H1 (cell line): ENCODE results near the gene DCP1B. TPM values are rescaled to one million over a fixed set of nuclear protein-coding genes. Genes with fewer than 3 reads are reported as not detected.

Experiments
- CTCF ChIA-PET: fragments of 300-600 bp; sonication (Branson Sonifier 250); formaldehyde crosslinking; loops from one replicate; lab custom pipeline; 2021; ENCODE audit not compliant: partially characterized antibody; lab: Charles Lee
- POLR2A ChIA-PET: fragments of 300-600 bp; sonication (Branson Sonifier 250); formaldehyde crosslinking; loops from one replicate; lab custom pipeline; 2021; ENCODE audit warnings: inconsistent platforms; ENCODE audit not compliant: partially characterized antibody; lab: Charles Lee
- DNase-seq, 2 experiments: peaks; one replicate each; pipeline versions ENCODE4 v3.0.0 to v3.0.0-alpha.2; 2010 to 2022; ENCODE audit warnings: low spot score in 2 of 2, low read depth in 1 of 2, mixed read lengths in 1 of 2
- FAIRE-seq: peaks from 2 replicates; lab custom pipeline; 2011; peaks lifted over from hg19 to GRCh38; lab: Jason Lieb, UNC
- H2AFZ ChIP-seq: 2 replicates; pipeline ENCODE4 v1.8.1; 2012; ENCODE audit warnings: low read length, inconsistent platforms
- H2AK5ac ChIP-seq: 2 replicates; pipeline ENCODE4 v1.6.1; 2013; ENCODE audit warnings: low read depth, low read length
- H2BK120ac ChIP-seq: replicated peaks from 2 replicates; pipeline ENCODE3; 2013; ENCODE audit warnings: low read depth, low read length, inconsistent platforms
- H2BK12ac ChIP-seq: 2 replicates; pipeline ENCODE4 v1.6.1; 2013; ENCODE audit warnings: low read depth, low read length
- H2BK15ac ChIP-seq: 2 replicates; pipeline ENCODE4 v1.6.1; 2013; ENCODE audit warnings: low read length
- H2BK20ac ChIP-seq: 2 replicates; pipeline ENCODE4 v1.6.1; 2013; ENCODE audit warnings: low read length
- H2BK5ac ChIP-seq: 2 replicates; pipeline ENCODE4 v1.6.1; 2013; ENCODE audit warnings: low read depth, low read length
- H3K14ac ChIP-seq: 2 replicates; pipeline ENCODE4 v1.6.1; 2013; ENCODE audit warnings: inconsistent platforms; ENCODE audit not compliant: insufficient read length
- H3K18ac ChIP-seq: 2 replicates; pipeline ENCODE4 v1.6.1; 2013; ENCODE audit warnings: low read length; ENCODE audit errors: extremely low read depth
- H3K23ac ChIP-seq: 2 replicates; pipeline ENCODE4 v1.6.1; 2013; ENCODE audit warnings: inconsistent platforms; ENCODE audit not compliant: insufficient read length
- H3K23me2 ChIP-seq: 2 replicates; pipeline ENCODE4 v1.6.1; 2013; ENCODE audit warnings: low read depth, low read length
- H3K27ac ChIP-seq: 2 replicates; pipeline ENCODE4 v1.6.1; 2011; ENCODE audit warnings: low read depth, low read length, inconsistent platforms
- H3K27me3 ChIP-seq, 4 experiments: replicated peaks in 1 of 4; 1 replicate in 1 of 4; 2 replicates in 3 of 4; pipeline versions ENCODE4 v1.6.1 to v1.8.1; 2011 to 2013; ENCODE audit warnings: low read length in 3 of 4, mild to moderate bottlenecking in 3 of 4, inconsistent platforms in 2 of 4, mixed read lengths in 2 of 4, moderate library complexity in 1 of 4; ENCODE audit not compliant: control insufficient read depth in 3 of 4, insufficient read depth in 3 of 4; ENCODE audit errors: extremely low read depth in 1 of 4
- H3K36me3 ChIP-seq, 4 experiments: 2 replicates each; pipeline versions ENCODE4 v1.6.1 to v1.8.1; 2011 to 2013; ENCODE audit warnings: mild to moderate bottlenecking in 4 of 4, low read length in 3 of 4, moderate library complexity in 2 of 4, control low read depth in 1 of 4, inconsistent platforms in 1 of 4; ENCODE audit not compliant: insufficient read depth in 4 of 4, control insufficient read depth in 2 of 4
- H3K4ac ChIP-seq: replicated peaks from 2 replicates; pipeline ENCODE3; 2013; ENCODE audit warnings: low read length, low read depth, mixed read lengths, inconsistent platforms; ENCODE audit not compliant: insufficient read length
- H3K4me1 ChIP-seq, 4 experiments: replicated peaks in 1 of 4; 1 replicate in 1 of 4; 2 replicates in 3 of 4; pipeline versions ENCODE4 v1.6.1 to v1.8.1; 2011 to 2013; ENCODE audit warnings: low read length in 3 of 4, inconsistent platforms in 2 of 4, mixed read lengths in 1 of 4; ENCODE audit not compliant: insufficient read depth in 4 of 4, control insufficient read depth in 3 of 4
- H3K4me2 ChIP-seq, 2 experiments: 2 replicates each; pipeline versions ENCODE4 v1.6.1 to v1.8.1; 2011 to 2013; ENCODE audit warnings: low read depth in 2 of 2, low read length in 2 of 2, control low read depth in 1 of 2, inconsistent platforms in 1 of 2, mild to moderate bottlenecking in 1 of 2; ENCODE audit not compliant: insufficient read depth in 1 of 2
- H3K4me3 ChIP-seq, 4 experiments: fragments of 200-600, 300-600 bp in 1 of 4; sonication (generic), shearing (Covaris generic), sonication (Bioruptor Twin) in 1 of 4; 2 replicates each; pipeline versions ENCODE4 v1.5.1 to v1.8.1; 2011 to 2016; ENCODE audit warnings: low read length in 4 of 4, low read depth in 3 of 4, control low read depth in 2 of 4, inconsistent platforms in 2 of 4, mild to moderate bottlenecking in 2 of 4, mixed read lengths in 1 of 4, moderate library complexity in 1 of 4; ENCODE audit not compliant: insufficient read depth in 2 of 4; ENCODE audit errors: extremely low read depth in 1 of 4
- H3K56ac ChIP-seq: replicated peaks from 2 replicates; pipeline ENCODE3; 2013; ENCODE audit warnings: low read depth, mild to moderate bottlenecking, mixed read lengths, low read length, inconsistent platforms; ENCODE audit not compliant: insufficient read length
- H3K79me1 ChIP-seq: 2 replicates; pipeline ENCODE4 v1.6.1; 2013; ENCODE audit warnings: low read depth, low read length, control low read depth
- H3K79me2 ChIP-seq, 2 experiments: 2 replicates each; pipeline versions ENCODE4 v1.6.1 to v1.8.1; 2012 to 2013; ENCODE audit warnings: low read length in 2 of 2, mild to moderate bottlenecking in 2 of 2, inconsistent platforms in 1 of 2; ENCODE audit not compliant: insufficient read depth in 2 of 2, control insufficient read depth in 1 of 2
- H3K9ac ChIP-seq, 4 experiments: replicated peaks in 1 of 4; 1 replicate in 1 of 4; 2 replicates in 3 of 4; pipeline versions ENCODE4 v1.6.1 to v1.8.1; 2011 to 2013; ENCODE audit warnings: low read depth in 3 of 4, low read length in 3 of 4, control low read depth in 2 of 4, mild to moderate bottlenecking in 2 of 4, moderate library complexity in 2 of 4, inconsistent platforms in 1 of 4; ENCODE audit errors: extremely low read depth in 1 of 4
- H3K9me3 ChIP-seq, 2 experiments: 2 replicates each; pipeline versions ENCODE4 v1.6.1 to v1.8.1; 2012 to 2013; ENCODE audit warnings: mild to moderate bottlenecking in 2 of 2, moderate library complexity in 2 of 2, control low read depth in 1 of 2, inconsistent platforms in 1 of 2, low read depth in 1 of 2, low read length in 1 of 2, mixed read lengths in 1 of 2; ENCODE audit not compliant: insufficient read depth in 2 of 2
- H4K20me1 ChIP-seq, 2 experiments: replicated peaks in 1 of 2; 2 replicates each; pipeline versions ENCODE3 to v1.8.1; 2011 to 2013; ENCODE audit warnings: inconsistent platforms in 2 of 2, low read length in 2 of 2, mild to moderate bottlenecking in 1 of 2; ENCODE audit not compliant: insufficient read depth in 2 of 2, control insufficient read depth in 1 of 2
- H4K5ac ChIP-seq: 2 replicates; pipeline ENCODE4 v1.6.1; 2013; ENCODE audit warnings: low read length, low read depth, mixed read lengths, inconsistent platforms; ENCODE audit not compliant: insufficient read length
- H4K8ac ChIP-seq: 2 replicates; pipeline ENCODE4 v1.8.0; 2013; ENCODE audit warnings: mild to moderate bottlenecking, moderate library complexity, low read length, inconsistent platforms; ENCODE audit not compliant: insufficient read depth; ENCODE audit errors: extremely low read depth
- H4K91ac ChIP-seq: replicated peaks from 2 replicates; pipeline ENCODE3; 2013; ENCODE audit warnings: low read length, mixed read lengths, inconsistent platforms; ENCODE audit not compliant: insufficient read length
- ATF3 ChIP-seq: IDR thresholded peaks from 2 replicates; pipeline ENCODE4 v1.6.1; 2011; ENCODE audit warnings: low read depth, mild to moderate bottlenecking, low read length; ENCODE audit not compliant: insufficient read depth
- BCL11A ChIP-seq, 2 experiments: IDR thresholded peaks; one replicate each; pipeline ENCODE4 v1.6.1; 2011; ENCODE audit warnings: low read depth in 2 of 2, low read length in 2 of 2, mild to moderate bottlenecking in 2 of 2
- CHD1 ChIP-seq: IDR thresholded peaks from 2 replicates; pipeline ENCODE4 v1.6.1; 2012; ENCODE audit warnings: low read depth, low read length, improper control_type of control experiment
- JUN ChIP-seq: IDR thresholded peaks from 2 replicates; pipeline ENCODE4 v1.6.1; 2011; ENCODE audit warnings: low read depth, mild to moderate bottlenecking, improper control_type of control experiment, low read length
- KDM5A ChIP-seq: fragments of 200-600 bp; IDR thresholded peaks from 2 replicates; pipeline ENCODE4 v1.7.1; 2012; ENCODE audit warnings: mild to moderate bottlenecking, low read length, inconsistent platforms, mixed read lengths
- MAX ChIP-seq: IDR thresholded peaks from 2 replicates; pipeline ENCODE4 v1.6.1; 2012; ENCODE audit warnings: inconsistent platforms
- SIN3A ChIP-seq, 2 experiments: IDR thresholded peaks in 1 of 2; conservative IDR thresholded peaks in 1 of 2; 2 replicates each; pipeline ENCODE4 v1.6.1; 2011 to 2012; ENCODE audit warnings: low read length in 2 of 2, improper control_type of control experiment in 1 of 2, low read depth in 1 of 2, mild to moderate bottlenecking in 1 of 2
- SIX5 ChIP-seq: IDR thresholded peaks from 2 replicates; pipeline ENCODE4 v1.6.1; 2011; ENCODE audit warnings: mild to moderate bottlenecking, low read depth, low read length
- TAF1 ChIP-seq: IDR thresholded peaks from 2 replicates; pipeline ENCODE4 v1.6.1; 2011; ENCODE audit warnings: mild to moderate bottlenecking, low read depth, low read length
- WGBS, 2 experiments: shearing (Covaris generic) in 1 of 2; methylation state at CpG; one replicate each; pipeline versions ENCODE4 v1.1.6 to v1.1.7; 2013 to 2015; ENCODE audit warnings: low lambda C conversion rate in 2 of 2, mixed read lengths in 2 of 2, inconsistent platforms in 1 of 2, low coverage in 1 of 2, missing lambda C conversion rate in 1 of 2; ENCODE audit not compliant: insufficient replicate concordance in 2 of 2, insufficient coverage in 1 of 2, insufficient read length in 1 of 2; ENCODE audit errors: extremely low coverage in 1 of 2, missing lambda C conversion rate in 1 of 2; 5-methylcytosine and 5-hydroxymethylcytosine counted together
- polyA plus RNA-seq, 7 experiments: library from polyadenylated mRNA; depleted of rRNA in 3 of 7; stranded (reverse) in 5 of 7; unstranded in 2 of 7; fragments of >200 nt in 5 of 7; fragments of 200-250 nt in 2 of 7; gene quantifications; 1 replicate in 5 of 7; 2 replicates in 1 of 7; 4 replicates in 1 of 7; pipeline versions ENCODE4 v1.2.1 to v1.2.3, GENCODE V29; 2011 to 2013; ENCODE audit warnings: missing spikeins in 2 of 7, mixed read lengths in 2 of 7
- total RNA-seq: library from RNA; stranded (reverse); fragmentation: NEBNext Ultra II Directional; extraction: Animal tissue kit (Norgen Biotek cat#: 25700); gene quantifications from 2 replicates; pipeline ENCODE4 v1.2.1, GENCODE V29; 2021

Gene DCP1B
- total and polyA plus RNA-seq, 2 of the 8 experiments (the other 6 are each of a cell fraction or from before 2014, with no cell fraction given) = 14.8 to 29.0 TPM

GRCh38 chr12:2018391-2018790 lies 14.1 kb upstream of the DCP1B start:
- no peaks in the 10 kb centered on the region; a peak in 2 of 8 replicates for H3K36me3 ChIP-seq
- TF ChIP-seq SIX5 (no peak), JUN (no peak), CHD1 (no peak), BCL11A (IDR thresholded peaks at IDR 0.05; ENCODE audit: low read depth in 2 of 2, low read length in 2 of 2) (no peak), KDM5A (no peak), TAF1 (no peak), SIN3A (conservative IDR thresholded peaks at IDR 0.05 in 1 of 2, IDR thresholded peaks at IDR 0.05 in 1 of 2; ENCODE audit: low read depth in 1 of 2, low read length in 2 of 2) (no peak), ATF3 (no peak), MAX (no peak)
- WGBS, 2 experiments = 93% methylated on average over 7 of the region's 7 CpGs; no CpG with 5 or more reads in 1 of the 2 experiments
- H3K14ac ChIP-seq = no peak overlapping the region
- FAIRE-seq (no peak), DNase-seq (no peak)
- H3K4me2 ChIP-seq = no peak overlapping the region
- no peaks in the 10 kb centered on the region for H4K20me1 ChIP-seq
- no peak overlapping the region for H2AFZ ChIP-seq
- no peak overlapping the region for H3K4me3 ChIP-seq
- no peak overlapping the region for H2BK5ac ChIP-seq
- no peak overlapping the region for H2BK20ac ChIP-seq
- H3K4ac ChIP-seq = no peak overlapping the region
- no peak overlapping the region for H2BK12ac ChIP-seq
- H2BK120ac ChIP-seq = no peak overlapping the region
- H3K18ac ChIP-seq = no peak overlapping the region
- no peaks in the 10 kb centered on the region for H3K23me2 ChIP-seq
- H3K23ac ChIP-seq = no peak overlapping the region
- no peak overlapping the region for H4K8ac ChIP-seq
- POLR2A ChIA-PET = interaction anchor here (0.7 kb wide), 1 partner anchor 13 kb away, joined by 3 read pairs; no protein-coding TSS in a partner anchor
- H4K91ac ChIP-seq = no peak overlapping the region
- peaks cover 0 to 3% (median 2%) of the 10 kb centered on the region in 4 experiments; a peak in 3 of 7 replicates for H3K4me1 ChIP-seq
- no peak overlapping the region for H4K5ac ChIP-seq
- H2AK5ac ChIP-seq = no peak overlapping the region
- H3K9ac ChIP-seq = no peak overlapping the region
- CTCF ChIA-PET = interaction anchor here (1.0 to 2.5 kb wide), 8 partner anchors 8 to 78 kb away, joined by 3 to 18 read pairs (median 4); partner anchors contain the start of gene DCP1B
- no peaks in the 10 kb centered on the region for H3K79me2 ChIP-seq
- no peaks in the 10 kb centered on the region for H3K27me3 ChIP-seq
- H3K56ac ChIP-seq = no peak overlapping the region
- H2BK15ac ChIP-seq = no peak overlapping the region
- H3K79me1 ChIP-seq = no peaks in the 10 kb centered on the region
- H3K9me3 ChIP-seq = no peaks in the 10 kb centered on the region
- no peak overlapping the region for H3K27ac ChIP-seq
